Mammary epithelial cell (primary cell): ENCODE data around the gene COL23A1.

Experiments
- EZH2 ChIP-seq: IDR thresholded peaks from 2 replicates; pipeline ENCODE4 v1.6.1; 2012; ENCODE audit warnings: low read length, inconsistent platforms, borderline replicate concordance
- TF ChIP-seq, protein P1 (sequence below), 2 donors: IDR thresholded peaks in 1 of 2; conservative IDR thresholded peaks in 1 of 2; 2 replicates each; pipeline ENCODE4 v1.5.1; 2011 to 2012; ENCODE audit warnings: inconsistent platforms in 2 of 2, low read length in 2 of 2, mild to moderate bottlenecking in 2 of 2, control low read depth in 1 of 2, low read depth in 1 of 2; ENCODE audit not compliant: insufficient read depth in 1 of 2; ENCODE audit errors: extremely low read depth in 1 of 2

DNA sequence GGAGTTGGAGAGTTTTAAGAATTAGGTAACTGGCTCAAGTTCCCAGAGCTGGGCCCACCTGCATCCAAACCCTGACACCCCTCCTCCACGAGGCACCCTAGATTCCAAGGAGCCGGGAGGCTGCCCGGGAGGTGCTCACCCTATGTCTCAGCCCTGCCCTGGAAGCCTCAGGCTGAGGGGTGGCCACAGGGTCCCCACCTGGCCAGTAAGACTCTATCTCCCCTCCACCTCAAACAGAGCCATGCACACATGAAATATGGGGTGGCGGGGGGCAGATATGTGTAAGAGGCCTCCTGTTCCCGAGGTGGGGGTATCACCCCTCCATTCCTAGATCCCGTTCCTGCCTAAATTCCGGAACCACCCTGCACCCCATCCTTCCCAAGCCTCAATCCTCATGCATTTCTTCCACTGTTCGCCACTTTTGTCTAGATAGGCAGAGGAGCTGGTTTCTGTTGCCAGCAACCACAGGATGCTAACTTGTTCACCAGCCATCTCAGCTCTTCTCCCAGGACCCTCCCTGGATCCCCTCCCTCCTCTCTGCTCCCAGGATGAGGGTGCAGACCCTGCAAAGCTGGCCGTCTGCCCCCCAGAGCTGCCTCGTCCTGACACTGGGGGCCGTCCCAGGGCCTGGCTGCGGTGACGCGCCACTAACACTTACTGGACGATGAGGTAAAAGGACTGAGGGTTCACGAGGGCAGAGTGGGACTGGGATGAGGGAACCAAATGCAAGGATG, 44.1 kb downstream of the COL23A1 start:
- TF ChIP-seq, protein P1, sequence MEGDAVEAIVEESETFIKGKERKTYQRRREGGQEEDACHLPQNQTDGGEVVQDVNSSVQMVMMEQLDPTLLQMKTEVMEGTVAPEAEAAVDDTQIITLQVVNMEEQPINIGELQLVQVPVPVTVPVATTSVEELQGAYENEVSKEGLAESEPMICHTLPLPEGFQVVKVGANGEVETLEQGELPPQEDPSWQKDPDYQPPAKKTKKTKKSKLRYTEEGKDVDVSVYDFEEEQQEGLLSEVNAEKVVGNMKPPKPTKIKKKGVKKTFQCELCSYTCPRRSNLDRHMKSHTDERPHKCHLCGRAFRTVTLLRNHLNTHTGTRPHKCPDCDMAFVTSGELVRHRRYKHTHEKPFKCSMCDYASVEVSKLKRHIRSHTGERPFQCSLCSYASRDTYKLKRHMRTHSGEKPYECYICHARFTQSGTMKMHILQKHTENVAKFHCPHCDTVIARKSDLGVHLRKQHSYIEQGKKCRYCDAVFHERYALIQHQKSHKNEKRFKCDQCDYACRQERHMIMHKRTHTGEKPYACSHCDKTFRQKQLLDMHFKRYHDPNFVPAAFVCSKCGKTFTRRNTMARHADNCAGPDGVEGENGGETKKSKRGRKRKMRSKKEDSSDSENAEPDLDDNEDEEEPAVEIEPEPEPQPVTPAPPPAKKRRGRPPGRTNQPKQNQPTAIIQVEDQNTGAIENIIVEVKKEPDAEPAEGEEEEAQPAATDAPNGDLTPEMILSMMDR (conservative IDR thresholded peaks at IDR 0.05 in 1 of 2, IDR thresholded peaks at IDR 0.05 in 1 of 2; ENCODE audit: extremely low read depth in 1 of 2, insufficient read depth in 1 of 2, low read depth in 1 of 2, low read length in 2 of 2): no peak
- TF ChIP-seq EZH2: no peak
